ENCODE results near the gene RTTN. TPM values are rescaled to one million over a fixed set of nuclear protein-coding genes. Genes with fewer than 3 reads are reported as not detected.
"Not testable (repeated sequence)": the region's sequence is repeated elsewhere in the genome, so short reads cannot be mapped to it uniquely, and the experiment has no call there.

The RTTN gene
- 10.2 and 11.7 TPM in 2 replicates for polyA plus RNA-seq (2013)

- H2AK5ac ChIP-seq (ENCODE audit: low read length) = no peak within 1 kb of the TSS
- H3K79me1 ChIP-seq (ENCODE audit: low read length) = peaks cover 2% of the 10 kb centered on the region
- H4K8ac ChIP-seq (ENCODE audit: low read depth, low read length) = peak within 1 kb of the TSS; percentile 85
- peak within 1 kb of the TSS; percentile 80 for H3K14ac ChIP-seq (ENCODE audit: low read length)
- DNase-seq = peak; percentile 90 to 97
- no peaks in the 10 kb centered on the region for H3K27me3 ChIP-seq (ENCODE audit: insufficient read depth, low read length)
- peaks cover 1% of the 10 kb centered on the region for H3K79me2 ChIP-seq (ENCODE audit: control insufficient read depth, insufficient read depth, low read length, poor library complexity)
- no peaks in the 10 kb centered on the region for H3K4me1 ChIP-seq (ENCODE audit: control insufficient read depth in 1 of 2, insufficient read depth in 2 of 2, low read length in 2 of 2)
- peak within 1 kb of the TSS; percentile 96 for H2BK120ac ChIP-seq (ENCODE audit: insufficient read depth, low read length, poor library complexity)
- H3K4me2 ChIP-seq (ENCODE audit: low read length) = peak within 1 kb of the TSS; percentile 96
- peak within 1 kb of the TSS; percentile 96 for H3K27ac ChIP-seq (ENCODE audit: low read depth, low read length)
- H4K91ac ChIP-seq (ENCODE audit: low read depth, low read length) = peak within 1 kb of the TSS; percentile 82
- peak within 1 kb of the TSS; percentile 55 for H4K12ac ChIP-seq (ENCODE audit: low read depth, low read length)
- H3K18ac ChIP-seq (ENCODE audit: low read length) = peak within 1 kb of the TSS; percentile 60
- H3K4me3 ChIP-seq (ENCODE audit: low read depth, low read length) = peak within 1 kb of the TSS; percentile 90
- H2AFZ ChIP-seq (ENCODE audit: insufficient read depth, low read length, poor library complexity) = peak within 1 kb of the TSS; percentile 93
- H3K9ac ChIP-seq (ENCODE audit: low read length) = peak within 1 kb of the TSS; percentile 86
- peak within 1 kb of the TSS; percentile 95 for H2BK5ac ChIP-seq (ENCODE audit: low read depth, low read length, poor library complexity)
- H3K4ac ChIP-seq (ENCODE audit: low read depth, low read length) = peak within 1 kb of the TSS; percentile 57
- H3K23ac ChIP-seq (ENCODE audit: low read length) = no peak within 1 kb of the TSS
- peaks cover 3 to 4% of the 10 kb centered on the region in 2 experiments for H3K36me3 ChIP-seq (ENCODE audit: control insufficient read depth in 1 of 2, insufficient read depth in 2 of 2, low read length in 2 of 2)
- H3K9me3 ChIP-seq (ENCODE audit: insufficient read depth, low read depth, low read length) = no peaks in the 10 kb centered on the region
- no peak within 1 kb of the TSS for H2BK12ac ChIP-seq (ENCODE audit: low read length)
- no CpG with 5 or more reads among the region's 78 CpGs for WGBS (ENCODE audit: extremely low coverage, insufficient coverage, insufficient read length)
Observed at GRCh38 chr18:70205421-70206397, at the start of gene RTTN. Gene RTTN (minus strand): TSS chr18:70205687. CDS start chr18:70205658, 29 bp downstream.

GRCh38 chr18:70250781-70251180, 45.3 kb upstream of the RTTN start:
- H3K9ac ChIP-seq (ENCODE audit: low read length) = no peak overlapping the region
- no peak overlapping the region for H3K18ac ChIP-seq (ENCODE audit: low read length)
- no peak overlapping the region for H2AFZ ChIP-seq (ENCODE audit: insufficient read depth, low read length, poor library complexity)
- H3K4me3 ChIP-seq (ENCODE audit: low read depth, low read length) = no peak overlapping the region
- no peak overlapping the region for H4K12ac ChIP-seq (ENCODE audit: low read depth, low read length)
- H3K27me3 ChIP-seq (ENCODE audit: insufficient read depth, low read length) = no peaks in the 10 kb centered on the region
- H3K4me2 ChIP-seq (ENCODE audit: low read length) = no peak overlapping the region
- no peaks in the 10 kb centered on the region for H3K4me1 ChIP-seq (ENCODE audit: control insufficient read depth in 1 of 2, insufficient read depth in 2 of 2, low read length in 2 of 2)
- no peak overlapping the region for H2AK5ac ChIP-seq (ENCODE audit: low read length)
- no peaks in the 10 kb centered on the region for H3K9me3 ChIP-seq (ENCODE audit: insufficient read depth, low read depth, low read length)
- DNase-seq = peak; percentile 57 to 81
- WGBS (ENCODE audit: extremely low coverage, insufficient coverage, insufficient read length) = no CpG with 5 or more reads among the region's 12 CpGs
- H3K79me1 ChIP-seq (ENCODE audit: low read length) = no peaks in the 10 kb centered on the region
- no peak overlapping the region for H3K14ac ChIP-seq (ENCODE audit: low read length)
- no peaks in the 10 kb centered on the region for H3K36me3 ChIP-seq (ENCODE audit: control insufficient read depth in 1 of 2, insufficient read depth in 2 of 2, low read length in 2 of 2)
- H2BK12ac ChIP-seq (ENCODE audit: low read length) = no peak overlapping the region
- H3K23ac ChIP-seq (ENCODE audit: low read length) = no peak overlapping the region
- H3K27ac ChIP-seq (ENCODE audit: low read depth, low read length) = no peak overlapping the region
- no peak overlapping the region for H2BK5ac ChIP-seq (ENCODE audit: low read depth, low read length, poor library complexity)
- H2BK120ac ChIP-seq (ENCODE audit: insufficient read depth, low read length, poor library complexity) = no peak overlapping the region
- no peak overlapping the region for H4K8ac ChIP-seq (ENCODE audit: low read depth, low read length)
- H3K4ac ChIP-seq (ENCODE audit: low read depth, low read length) = no peak overlapping the region
- H3K79me2 ChIP-seq (ENCODE audit: control insufficient read depth, insufficient read depth, low read length, poor library complexity) = no peaks in the 10 kb centered on the region
- no peak overlapping the region for H4K91ac ChIP-seq (ENCODE audit: low read depth, low read length)

- H3K36me3 ChIP-seq (ENCODE audit: control insufficient read depth in 1 of 2, insufficient read depth in 2 of 2, low read length in 2 of 2); H4K12ac ChIP-seq (ENCODE audit: low read depth, low read length); H3K14ac ChIP-seq (ENCODE audit: low read length); H3K79me2 ChIP-seq (ENCODE audit: control insufficient read depth, insufficient read depth, low read length, poor library complexity); H2BK5ac ChIP-seq (ENCODE audit: low read depth, low read length, poor library complexity); H3K27me3 ChIP-seq (ENCODE audit: insufficient read depth, low read length); H2BK12ac ChIP-seq (ENCODE audit: low read length); H3K23ac ChIP-seq (ENCODE audit: low read length); H3K9me3 ChIP-seq (ENCODE audit: insufficient read depth, low read depth, low read length); H3K4me2 ChIP-seq (ENCODE audit: low read length); H3K4me1 ChIP-seq (ENCODE audit: control insufficient read depth in 1 of 2, insufficient read depth in 2 of 2, low read length in 2 of 2); H2AK5ac ChIP-seq (ENCODE audit: low read length); H3K18ac ChIP-seq (ENCODE audit: low read length); H2BK120ac ChIP-seq (ENCODE audit: insufficient read depth, low read length, poor library complexity); H3K79me1 ChIP-seq (ENCODE audit: low read length); H4K8ac ChIP-seq (ENCODE audit: low read depth, low read length); H2AFZ ChIP-seq (ENCODE audit: insufficient read depth, low read length, poor library complexity); H3K9ac ChIP-seq (ENCODE audit: low read length); H3K4ac ChIP-seq (ENCODE audit: low read depth, low read length); H4K91ac ChIP-seq (ENCODE audit: low read depth, low read length); H3K4me3 ChIP-seq (ENCODE audit: low read depth, low read length); H3K27ac ChIP-seq (ENCODE audit: low read depth, low read length): not testable (repeated sequence)
- no CpG with 5 or more reads among the region's 18 CpGs for WGBS (ENCODE audit: extremely low coverage, insufficient coverage, insufficient read length)
- DNase-seq = peak; percentile 14 to 49
Observed at GRCh38 chr18:70249861-70250260, 44.4 kb upstream of the RTTN start.

- Histone ChIP-seq H3K9me3 (ENCODE audit: insufficient read depth, low read depth, low read length) (no peaks in the 10 kb centered on the region), H3K4me1 (ENCODE audit: control insufficient read depth in 1 of 2, insufficient read depth in 2 of 2, low read length in 2 of 2) (no peaks in the 10 kb centered on the region), H3K79me1 (ENCODE audit: low read length) (no peaks in the 10 kb centered on the region), H3K36me3 (ENCODE audit: control insufficient read depth in 1 of 2, insufficient read depth in 2 of 2, low read length in 2 of 2) (no peaks in the 10 kb centered on the region), H3K9ac (ENCODE audit: low read length) (no peak overlapping the region), H2BK5ac (ENCODE audit: low read depth, low read length, poor library complexity) (no peak overlapping the region), H3K4me2 (ENCODE audit: low read length) (no peak overlapping the region), H3K4me3 (ENCODE audit: low read depth, low read length) (no peak overlapping the region), H4K8ac (ENCODE audit: low read depth, low read length) (peak overlapping the region; percentile 19), H2BK120ac (ENCODE audit: insufficient read depth, low read length, poor library complexity) (no peak overlapping the region), H3K23ac (ENCODE audit: low read length) (no peak overlapping the region), H3K27me3 (ENCODE audit: insufficient read depth, low read length) (no peaks in the 10 kb centered on the region), H2AK5ac (ENCODE audit: low read length) (no peak overlapping the region), H3K4ac (ENCODE audit: low read depth, low read length) (no peak overlapping the region), H4K91ac (ENCODE audit: low read depth, low read length) (no peak overlapping the region), H3K14ac (ENCODE audit: low read length) (no peak overlapping the region), H2AFZ (ENCODE audit: insufficient read depth, low read length, poor library complexity) (no peak overlapping the region), H4K12ac (ENCODE audit: low read depth, low read length) (no peak overlapping the region), H2BK12ac (ENCODE audit: low read length) (no peak overlapping the region), H3K27ac (ENCODE audit: low read depth, low read length) (no peak overlapping the region), H3K18ac (ENCODE audit: low read length) (no peak overlapping the region), H3K79me2 (ENCODE audit: control insufficient read depth, insufficient read depth, low read length, poor library complexity) (no peaks in the 10 kb centered on the region)
- DNase-seq = peak in 1 of 2 donors; percentile 10
- no CpG with 5 or more reads among the region's 5 CpGs for WGBS (ENCODE audit: extremely low coverage, insufficient coverage, insufficient read length)
Observed at GRCh38 chr18:70249118-70249517, 43.6 kb upstream of the RTTN start.
